ENCODE measurements around the gene HOOK1.

Gene HOOK1

GRCh38 chr1:59880735-59881134, 66.0 kb downstream of the HOOK1 start:
- H3K9me3 ChIP-seq (ENCODE audit: control insufficient read depth in 5 of 5, low read length in 5 of 5) = peaks cover 0 to 13% (median 0%) of the 10 kb centered on the region in 5 donors
- no peak overlapping the region for H3K27ac ChIP-seq (ENCODE audit: low read depth, low read length)
- H3K36me3 ChIP-seq (ENCODE audit: control insufficient read depth in 5 of 5, insufficient read depth in 5 of 5, low read length in 5 of 5) = no peaks in the 10 kb centered on the region

GRCh38 chr1:59885160-59885832, 70.5 kb downstream of the HOOK1 start:
- H3K4me1 ChIP-seq (ENCODE audit: control insufficient read depth in 5 of 5, insufficient read depth in 5 of 5, low read length in 5 of 5) = no peaks in the 10 kb centered on the region
- H3K27ac ChIP-seq (ENCODE audit: low read depth, low read length) = no peak overlapping the region
- H3K9ac ChIP-seq (ENCODE audit: low read length in 5 of 5) = no peak overlapping the region
- H3K27me3 ChIP-seq (ENCODE audit: control insufficient read depth in 5 of 5, insufficient read depth in 4 of 5, low read length in 5 of 5) = no peaks in the 10 kb centered on the region
- H3K36me3 ChIP-seq (ENCODE audit: control insufficient read depth in 5 of 5, insufficient read depth in 5 of 5, low read length in 5 of 5) = no peaks in the 10 kb centered on the region
- H3K9me3 ChIP-seq (ENCODE audit: control insufficient read depth in 5 of 5, low read length in 5 of 5) = no peaks in the 10 kb centered on the region
- H3K4me3 ChIP-seq (ENCODE audit: low read depth in 1 of 5, low read length in 5 of 5) = no peak overlapping the region

More at GRCh38 chr1:59880735-59881134, 66.0 kb downstream of the HOOK1 start:
- Histone ChIP-seq H3K27me3 (ENCODE audit: control insufficient read depth in 5 of 5, insufficient read depth in 4 of 5, low read length in 5 of 5) (no peaks in the 10 kb centered on the region), H3K4me3 (ENCODE audit: low read depth in 1 of 5, low read length in 5 of 5) (no peak overlapping the region), H3K9ac (ENCODE audit: low read length in 5 of 5) (no peak overlapping the region), H3K4me1 (ENCODE audit: control insufficient read depth in 5 of 5, insufficient read depth in 5 of 5, low read length in 5 of 5) (no peaks in the 10 kb centered on the region)

GRCh38 chr1:59892841-59893811, 78.4 kb downstream of the HOOK1 start:
- H3K4me1 ChIP-seq (ENCODE audit: control insufficient read depth in 5 of 5, insufficient read depth in 5 of 5, low read length in 5 of 5) = no peaks in the 10 kb centered on the region
- H3K27ac ChIP-seq (ENCODE audit: low read depth, low read length) = no peak overlapping the region
- H3K36me3 ChIP-seq (ENCODE audit: control insufficient read depth in 5 of 5, insufficient read depth in 5 of 5, low read length in 5 of 5) = no peaks in the 10 kb centered on the region
- no peaks in the 10 kb centered on the region for H3K27me3 ChIP-seq (ENCODE audit: control insufficient read depth in 5 of 5, insufficient read depth in 4 of 5, low read length in 5 of 5)
- H3K9me3 ChIP-seq (ENCODE audit: control insufficient read depth in 5 of 5, low read length in 5 of 5) = no peaks in the 10 kb centered on the region
- H3K9ac ChIP-seq (ENCODE audit: low read length in 5 of 5) = no peak overlapping the region
- H3K4me3 ChIP-seq (ENCODE audit: low read depth in 1 of 5, low read length in 5 of 5) = no peak overlapping the region

GRCh38 chr1:59897165-59897564, 82.4 kb downstream of the HOOK1 start:
- Histone ChIP-seq H3K4me3 (ENCODE audit: low read depth in 1 of 5, low read length in 5 of 5) (no peak overlapping the region), H3K9ac (ENCODE audit: low read length in 5 of 5) (no peak overlapping the region), H3K27ac (ENCODE audit: low read depth, low read length) (no peak overlapping the region), H3K27me3 (ENCODE audit: control insufficient read depth in 5 of 5, insufficient read depth in 4 of 5, low read length in 5 of 5) (peaks cover 0 to 4% (median 0%) of the 10 kb centered on the region in 5 donors), H3K4me1 (ENCODE audit: control insufficient read depth in 5 of 5, insufficient read depth in 5 of 5, low read length in 5 of 5) (no peaks in the 10 kb centered on the region), H3K36me3 (ENCODE audit: control insufficient read depth in 5 of 5, insufficient read depth in 5 of 5, low read length in 5 of 5) (no peaks in the 10 kb centered on the region), H3K9me3 (ENCODE audit: control insufficient read depth in 5 of 5, low read length in 5 of 5) (no peaks in the 10 kb centered on the region)

- Histone ChIP-seq H3K36me3 (ENCODE audit: control insufficient read depth in 5 of 5, insufficient read depth in 5 of 5, low read length in 5 of 5) (no peaks in the 10 kb centered on the region), H3K4me1 (ENCODE audit: control insufficient read depth in 5 of 5, insufficient read depth in 5 of 5, low read length in 5 of 5) (no peaks in the 10 kb centered on the region), H3K9ac (ENCODE audit: low read length in 5 of 5) (no peak overlapping the region), H3K27me3 (ENCODE audit: control insufficient read depth in 5 of 5, insufficient read depth in 4 of 5, low read length in 5 of 5) (peaks cover 0 to 10% (median 0%) of the 10 kb centered on the region in 5 donors), H3K9me3 (ENCODE audit: control insufficient read depth in 5 of 5, low read length in 5 of 5) (no peaks in the 10 kb centered on the region), H3K27ac (ENCODE audit: low read depth, low read length) (no peak overlapping the region), H3K4me3 (ENCODE audit: low read depth in 1 of 5, low read length in 5 of 5) (no peak overlapping the region)
Observed at GRCh38 chr1:59898927-59899326, 84.2 kb downstream of the HOOK1 start.

DNA sequence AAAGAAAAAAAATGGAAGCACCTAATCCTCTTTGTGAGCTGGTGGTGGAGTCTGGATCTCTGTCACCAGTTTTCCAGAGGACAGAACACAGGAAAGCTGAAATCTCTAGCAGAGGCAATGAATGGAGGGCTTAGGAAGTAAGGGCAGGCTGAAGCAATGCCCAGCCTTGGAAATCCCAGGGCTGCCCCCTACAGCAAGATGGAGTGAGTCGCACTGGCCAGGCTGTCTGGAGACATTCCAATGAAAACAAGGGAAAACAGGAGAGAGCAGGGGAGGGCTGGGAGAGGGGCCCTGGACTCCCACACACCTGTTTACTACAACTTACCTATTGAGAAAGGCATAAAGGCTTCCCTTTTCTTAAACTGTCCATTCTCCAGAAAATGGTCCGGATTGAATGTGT, 85.9 kb downstream of the HOOK1 start:
- Histone ChIP-seq H3K9ac (ENCODE audit: low read length in 5 of 5) (no peak overlapping the region), H3K9me3 (ENCODE audit: control insufficient read depth in 5 of 5, low read length in 5 of 5) (no peaks in the 10 kb centered on the region), H3K27ac (ENCODE audit: low read depth, low read length) (no peak overlapping the region), H3K4me1 (ENCODE audit: control insufficient read depth in 5 of 5, insufficient read depth in 5 of 5, low read length in 5 of 5) (no peaks in the 10 kb centered on the region), H3K36me3 (ENCODE audit: control insufficient read depth in 5 of 5, insufficient read depth in 5 of 5, low read length in 5 of 5) (no peaks in the 10 kb centered on the region), H3K27me3 (ENCODE audit: control insufficient read depth in 5 of 5, insufficient read depth in 4 of 5, low read length in 5 of 5) (peaks cover 0 to 10% (median 0%) of the 10 kb centered on the region in 5 donors), H3K4me3 (ENCODE audit: low read depth in 1 of 5, low read length in 5 of 5) (no peak overlapping the region)

- peaks cover 0 to 10% (median 0%) of the 10 kb centered on the region in 5 donors for H3K27me3 ChIP-seq (ENCODE audit: control insufficient read depth in 5 of 5, insufficient read depth in 4 of 5, low read length in 5 of 5)
- no peaks in the 10 kb centered on the region for H3K4me1 ChIP-seq (ENCODE audit: control insufficient read depth in 5 of 5, insufficient read depth in 5 of 5, low read length in 5 of 5)
- no peak overlapping the region for H3K4me3 ChIP-seq (ENCODE audit: low read depth in 1 of 5, low read length in 5 of 5)
- no peak overlapping the region for H3K9ac ChIP-seq (ENCODE audit: low read length in 5 of 5)
- no peaks in the 10 kb centered on the region for H3K9me3 ChIP-seq (ENCODE audit: control insufficient read depth in 5 of 5, low read length in 5 of 5)
- no peak overlapping the region for H3K27ac ChIP-seq (ENCODE audit: low read depth, low read length)
- no peaks in the 10 kb centered on the region for H3K36me3 ChIP-seq (ENCODE audit: control insufficient read depth in 5 of 5, insufficient read depth in 5 of 5, low read length in 5 of 5)
Observed at GRCh38 chr1:59901770-59902388, 87.1 kb downstream of the HOOK1 start.

- Histone ChIP-seq H3K9me3 (ENCODE audit: control insufficient read depth in 5 of 5, low read length in 5 of 5) (no peaks in the 10 kb centered on the region), H3K4me1 (ENCODE audit: control insufficient read depth in 5 of 5, insufficient read depth in 5 of 5, low read length in 5 of 5) (no peaks in the 10 kb centered on the region), H3K9ac (ENCODE audit: low read length in 5 of 5) (no peak overlapping the region), H3K27me3 (ENCODE audit: control insufficient read depth in 5 of 5, insufficient read depth in 4 of 5, low read length in 5 of 5) (peaks cover 0 to 10% (median 0%) of the 10 kb centered on the region in 5 donors), H3K27ac (ENCODE audit: low read depth, low read length) (no peak overlapping the region), H3K4me3 (ENCODE audit: low read depth in 1 of 5, low read length in 5 of 5) (no peak overlapping the region), H3K36me3 (ENCODE audit: control insufficient read depth in 5 of 5, insufficient read depth in 5 of 5, low read length in 5 of 5) (no peaks in the 10 kb centered on the region)
Observed at GRCh38 chr1:59903141-59903754, 88.5 kb downstream of the HOOK1 start.

DNA sequence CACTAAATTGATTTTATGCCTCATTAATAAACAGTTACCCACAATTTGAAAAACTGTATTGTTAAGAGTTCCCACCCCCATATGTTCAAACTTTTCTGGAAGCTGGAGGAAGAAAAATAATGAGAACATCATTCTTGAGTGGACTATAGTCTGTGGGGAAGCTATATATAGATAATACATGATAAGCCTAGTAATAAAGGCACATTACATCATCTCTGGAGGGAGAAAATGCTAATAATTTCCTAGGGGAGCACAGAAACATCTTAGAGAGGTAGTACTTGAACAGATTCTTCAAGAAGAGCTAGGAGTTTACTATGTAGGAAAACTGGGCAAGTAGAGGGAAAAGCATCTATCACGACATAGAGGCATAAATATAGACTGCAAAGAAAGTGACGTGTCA, 92.2 kb downstream of the HOOK1 start:
- no peaks in the 10 kb centered on the region for H3K36me3 ChIP-seq (ENCODE audit: control insufficient read depth in 5 of 5, insufficient read depth in 5 of 5, low read length in 5 of 5)
- H3K27ac ChIP-seq (ENCODE audit: low read depth, low read length) = no peak overlapping the region

More for the DNA sequence above, 92.2 kb downstream of the HOOK1 start:
- no peaks in the 10 kb centered on the region for H3K4me1 ChIP-seq (ENCODE audit: control insufficient read depth in 5 of 5, insufficient read depth in 5 of 5, low read length in 5 of 5)
- no peaks in the 10 kb centered on the region for H3K9me3 ChIP-seq (ENCODE audit: control insufficient read depth in 5 of 5, low read length in 5 of 5)
- no peak overlapping the region for H3K4me3 ChIP-seq (ENCODE audit: low read depth in 1 of 5, low read length in 5 of 5)
- H3K9ac ChIP-seq (ENCODE audit: low read length in 5 of 5) = no peak overlapping the region
- peaks cover 0 to 6% (median 0%) of the 10 kb centered on the region in 5 donors for H3K27me3 ChIP-seq (ENCODE audit: control insufficient read depth in 5 of 5, insufficient read depth in 4 of 5, low read length in 5 of 5)

Measured in subcutaneous abdominal adipose tissue (tissue), 5 donors.